A549 (cell line): ENCODE results near the gene PHF2. TPM values are rescaled to one million over a fixed set of nuclear protein-coding genes. Genes with fewer than 3 reads are reported as not detected.

Experiments
- ATAC-seq, 2 experiments: fragments of 200-7000 bp in 1 of 2; fragments of >200 bp in 1 of 2; cut with Nextera tagmentation in 1 of 2; cut with Tn5 transposase in 1 of 2; 3 replicates each; pipeline versions ENCODE4 v1.8.0 to v1.9.1; 2018 to 2020; ENCODE audit warnings: mild to moderate bottlenecking in 1 of 2, moderate library complexity in 1 of 2
- CTCF ChIA-PET: fragments of 300-600 bp; sonication (Branson Sonifier 250); formaldehyde crosslinking; extraction: SDS; loops from one replicate; lab custom pipeline; 2021; ENCODE audit warnings: antibody characterized with exemption, inconsistent platforms; lab: Yijun Ruan, JAX
- POLR2A ChIA-PET: fragments of 350-600 bp; formaldehyde crosslinking; extraction: SDS; loops from one replicate; lab custom pipeline; 2021; ENCODE audit warnings: antibody characterized with exemption, inconsistent platforms; lab: Yijun Ruan, JAX
- DNase-seq, 2 experiments: peaks; one replicate each; pipeline versions ENCODE4 v3.0.0 to v3.0.0-alpha.2; 2011 to 2016; ENCODE audit warnings: low read depth in 1 of 2, low spot score in 1 of 2
- FAIRE-seq: peaks from 2 replicates; lab custom pipeline; 2011; peaks lifted over from hg19 to GRCh38; lab: Jason Lieb, UNC
- H3K27ac ChIP-seq, 2 experiments: fragments of >200 bp; sonication (Bioruptor Twin); formaldehyde crosslinking; 3 replicates each; pipeline ENCODE4 v1.5.1; 2016 to 2017
- H3K4me1 ChIP-seq: fragments of >200 bp; sonication (Bioruptor Twin); formaldehyde crosslinking; 3 replicates; pipeline ENCODE4 v1.6.1; 2016
- H3K4me2 ChIP-seq: fragments of >200 bp; sonication (Bioruptor Twin); formaldehyde crosslinking; 3 replicates; pipeline ENCODE4 v1.6.1; 2016
- H3K4me3 ChIP-seq: fragments of >200 bp; sonication (Bioruptor Twin); formaldehyde crosslinking; 3 replicates; pipeline ENCODE4 v1.5.1; 2016
- H3K9me3 ChIP-seq: fragments of >200 bp; sonication (Bioruptor Twin); formaldehyde crosslinking; 3 replicates; pipeline ENCODE4 v1.6.1; 2016
- CHD4 ChIP-seq: fragments of 200-600 bp; sonication (generic); IDR thresholded peaks from 2 replicates; pipeline ENCODE4 v1.6.1; 2016; ENCODE audit warnings: antibody characterized with exemption, mild to moderate bottlenecking, borderline replicate concordance
- CTCF ChIP-seq: fragments of >200 bp; sonication (Bioruptor Twin); formaldehyde crosslinking; IDR thresholded peaks from 3 replicates; pipeline ENCODE4 v1.5.1; 2016
- EHF ChIP-seq: fragments of 250-450 bp; sonication (Bioruptor Pico); IDR thresholded peaks from 2 replicates; pipeline ENCODE4 v1.5.0; 2020; ENCODE audit warnings: mild to moderate bottlenecking
- EP300 ChIP-seq, 2 experiments: fragments of >200 bp; sonication (Bioruptor Twin); formaldehyde crosslinking; IDR thresholded peaks; 2 replicates in 1 of 2; 3 replicates in 1 of 2; pipeline ENCODE4 v1.6.1; 2016 to 2017
- FOSL2 ChIP-seq, 2 experiments: fragments of 450-650 bp in 1 of 2; fragments of >200 bp in 1 of 2; sonication (Bioruptor Twin) in 1 of 2; formaldehyde crosslinking; IDR thresholded peaks; 2 replicates each; pipeline versions ENCODE4 v1.5.0 to v1.6.1; 2016 to 2020; ENCODE audit warnings: mild to moderate bottlenecking in 1 of 2, moderate library complexity in 1 of 2
- HDAC2 ChIP-seq: fragments of 200-600 bp; sonication (generic); IDR thresholded peaks from 2 replicates; pipeline ENCODE4 v1.6.1; 2016
- HEYL ChIP-seq: fragments of 250-450 bp; sonication (Bioruptor Pico); IDR thresholded peaks from 2 replicates; pipeline ENCODE4 v1.8.0; 2021; ENCODE audit warnings: mild to moderate bottlenecking, moderate library complexity
- KDM5A ChIP-seq: fragments of 200-600 bp; sonication (generic); IDR thresholded peaks from 2 replicates; pipeline ENCODE4 v1.6.1; 2016; ENCODE audit warnings: antibody characterized with exemption, mild to moderate bottlenecking
- MAFK ChIP-seq: fragments of 450-650 bp; IDR thresholded peaks from 2 replicates; pipeline ENCODE4 v1.6.1; 2014; ENCODE audit not compliant: partially characterized antibody
- MAZ ChIP-seq: fragments of 150-350 bp; IDR thresholded peaks from 2 replicates; pipeline ENCODE4 v1.6.1; 2014; ENCODE audit warnings: antibody characterized with exemption, low read depth, low read length, borderline replicate concordance
- MYC ChIP-seq: IDR thresholded peaks from 2 replicates; pipeline ENCODE4 v1.6.1; 2012; ENCODE audit warnings: mild to moderate bottlenecking, inconsistent platforms, low read length, improper control_type of control experiment, borderline replicate concordance
- NFE2L2 ChIP-seq: fragments of 150-350 bp; conservative IDR thresholded peaks from 2 replicates; pipeline ENCODE4 v1.6.1; 2014; ENCODE audit warnings: low read length
- PBX3 ChIP-seq: IDR thresholded peaks from 2 replicates; pipeline ENCODE4 v1.6.1; 2012
- POLR2A ChIP-seq: IDR thresholded peaks from 2 replicates; pipeline ENCODE4 v1.6.1; 2012; ENCODE audit warnings: mild to moderate bottlenecking, low read length
- RAD21 ChIP-seq, 2 experiments: fragments of >200 bp in 1 of 2; sonication (Bioruptor Twin) in 1 of 2; formaldehyde crosslinking in 1 of 2; IDR thresholded peaks in 1 of 2; conservative IDR thresholded peaks in 1 of 2; 2 replicates in 1 of 2; 3 replicates in 1 of 2; pipeline ENCODE4 v1.6.1; 2012 to 2018; ENCODE audit warnings: inconsistent platforms in 1 of 2
- RARB ChIP-seq: fragments of 250-450 bp; sonication (Bioruptor Pico); IDR thresholded peaks from 2 replicates; pipeline ENCODE4 v1.8.0; 2021; ENCODE audit warnings: mild to moderate bottlenecking, moderate library complexity
- SREBF2 ChIP-seq: fragments of 450-650 bp; IDR thresholded peaks from 2 replicates; pipeline ENCODE4 v1.6.1; 2014; ENCODE audit warnings: mild to moderate bottlenecking, moderate library complexity
- TFCP2L1 ChIP-seq: fragments of 250-450 bp; sonication (Bioruptor Pico); IDR thresholded peaks from 2 replicates; pipeline ENCODE4 v1.5.0; 2021; ENCODE audit warnings: mild to moderate bottlenecking
- USF2 ChIP-seq: fragments of 450-650 bp; IDR thresholded peaks from 2 replicates; pipeline ENCODE4 v1.6.1; 2014; ENCODE audit warnings: antibody characterized with exemption
- ZC3H11A ChIP-seq: fragments of 450-650 bp; IDR thresholded peaks from 2 replicates; pipeline ENCODE4 v1.6.1; 2014; ENCODE audit warnings: antibody characterized with exemption, mild to moderate bottlenecking
- ZNF302 ChIP-seq: fragments of 250-450 bp; sonication (Bioruptor Pico); IDR thresholded peaks from 2 replicates; pipeline ENCODE4 v1.9.0; 2021; ENCODE audit warnings: inconsistent platforms, mild to moderate bottlenecking, moderate library complexity
- WGBS: methylation state at CpG from one replicate; pipeline ENCODE4 v1.1.6; 2017; ENCODE audit errors: missing lambda C conversion rate; 5-methylcytosine and 5-hydroxymethylcytosine counted together
- polyA plus RNA-seq, 4 experiments: library from polyadenylated mRNA; depleted of rRNA in 3 of 4; stranded (reverse); fragments of >200 nt; fragmentation: RNase III in 1 of 4; extraction: RNeasy Plus Mini Kit Qiagen cat#74134 plus additional on column Dnase treatment in 1 of 4; gene quantifications; 2 replicates in 3 of 4; 3 replicates in 1 of 4; pipeline ENCODE4 v1.2.3, GENCODE V29; 2011 to 2017
- TF ChIP-seq, protein P1 (sequence below): IDR thresholded peaks from 2 replicates; pipeline ENCODE4 v1.6.1; 2012
- TF ChIP-seq, protein P2 (sequence below): fragments of 200-600 bp; sonication (generic); IDR thresholded peaks from 2 replicates; pipeline ENCODE4 v1.6.1; 2016; ENCODE audit warnings: antibody characterized with exemption, mild to moderate bottlenecking, moderate library complexity

PHF2 gene
- polyA plus RNA-seq, 2 of the 4 experiments (the other 2 are of a cell fraction): 9.6 to 12.2 TPM

GRCh38 chr9:93701494-93702218, 125.3 kb downstream of the PHF2 start:
- TF ChIP-seq CHD4: no peak
- TF ChIP-seq HEYL: no peak
- TF ChIP-seq, protein P1, sequence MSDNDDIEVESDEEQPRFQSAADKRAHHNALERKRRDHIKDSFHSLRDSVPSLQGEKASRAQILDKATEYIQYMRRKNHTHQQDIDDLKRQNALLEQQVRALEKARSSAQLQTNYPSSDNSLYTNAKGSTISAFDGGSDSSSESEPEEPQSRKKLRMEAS: no peak
- TF ChIP-seq TFCP2L1 (CRISPR knock-in tag): no peak
- TF ChIP-seq, protein P2, sequence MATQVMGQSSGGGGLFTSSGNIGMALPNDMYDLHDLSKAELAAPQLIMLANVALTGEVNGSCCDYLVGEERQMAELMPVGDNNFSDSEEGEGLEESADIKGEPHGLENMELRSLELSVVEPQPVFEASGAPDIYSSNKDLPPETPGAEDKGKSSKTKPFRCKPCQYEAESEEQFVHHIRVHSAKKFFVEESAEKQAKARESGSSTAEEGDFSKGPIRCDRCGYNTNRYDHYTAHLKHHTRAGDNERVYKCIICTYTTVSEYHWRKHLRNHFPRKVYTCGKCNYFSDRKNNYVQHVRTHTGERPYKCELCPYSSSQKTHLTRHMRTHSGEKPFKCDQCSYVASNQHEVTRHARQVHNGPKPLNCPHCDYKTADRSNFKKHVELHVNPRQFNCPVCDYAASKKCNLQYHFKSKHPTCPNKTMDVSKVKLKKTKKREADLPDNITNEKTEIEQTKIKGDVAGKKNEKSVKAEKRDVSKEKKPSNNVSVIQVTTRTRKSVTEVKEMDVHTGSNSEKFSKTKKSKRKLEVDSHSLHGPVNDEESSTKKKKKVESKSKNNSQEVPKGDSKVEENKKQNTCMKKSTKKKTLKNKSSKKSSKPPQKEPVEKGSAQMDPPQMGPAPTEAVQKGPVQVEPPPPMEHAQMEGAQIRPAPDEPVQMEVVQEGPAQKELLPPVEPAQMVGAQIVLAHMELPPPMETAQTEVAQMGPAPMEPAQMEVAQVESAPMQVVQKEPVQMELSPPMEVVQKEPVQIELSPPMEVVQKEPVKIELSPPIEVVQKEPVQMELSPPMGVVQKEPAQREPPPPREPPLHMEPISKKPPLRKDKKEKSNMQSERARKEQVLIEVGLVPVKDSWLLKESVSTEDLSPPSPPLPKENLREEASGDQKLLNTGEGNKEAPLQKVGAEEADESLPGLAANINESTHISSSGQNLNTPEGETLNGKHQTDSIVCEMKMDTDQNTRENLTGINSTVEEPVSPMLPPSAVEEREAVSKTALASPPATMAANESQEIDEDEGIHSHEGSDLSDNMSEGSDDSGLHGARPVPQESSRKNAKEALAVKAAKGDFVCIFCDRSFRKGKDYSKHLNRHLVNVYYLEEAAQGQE: no peak
- TF ChIP-seq NFE2L2: no peak
- no peak for TF ChIP-seq RARB (CRISPR knock-in tag)
- Histone ChIP-seq H3K9me3 (no peaks in the 10 kb centered on the region), H3K4me1 (no peaks in the 10 kb centered on the region), H3K27ac (no peak overlapping the region), H3K4me2 (no peak overlapping the region), H3K4me3 (no peak overlapping the region)
- CTCF ChIA-PET: interaction anchor here (1.3 kb wide), 1 partner anchor 20 kb away, joined by 3 read pairs; no protein-coding TSS in a partner anchor
- ATAC-seq: no peak
- no peak for DNase-seq
- WGBS: 48% methylated on average over 11 of the region's 16 CpGs
- FAIRE-seq: no peak
- POLR2A ChIA-PET: no interaction called here

GRCh38 chr9:93702261-93702660, 125.9 kb downstream of the PHF2 start:
- H3K4me3 ChIP-seq: no peak overlapping the region
- POLR2A ChIA-PET: no interaction called here
- CTCF ChIA-PET: interaction anchor here (0.7 kb wide), 1 partner anchor 256 kb away, joined by 3 read pairs; no protein-coding TSS in a partner anchor

GRCh38 chr9:93708289-93708986, 132.1 kb downstream of the PHF2 start:
- WGBS: no CpG with 5 or more reads among the region's 8 CpGs
- H3K4me2 ChIP-seq: no peak overlapping the region
- TF ChIP-seq HDAC2: no peak
- no peak for TF ChIP-seq POLR2A
- no peak for TF ChIP-seq MYC
- no peak for TF ChIP-seq ZNF302 (CRISPR knock-in tag)
- TF ChIP-seq ZC3H11A: no peak
- no peak for TF ChIP-seq CTCF
- TF ChIP-seq HEYL: no peak
- TF ChIP-seq MAFK: no peak
- TF ChIP-seq USF2: no peak
- TF ChIP-seq EP300 (IDR thresholded peaks at IDR 0.05): no peak
- no peak for TF ChIP-seq SREBF2
- TF ChIP-seq RARB (CRISPR knock-in tag): no peak

More at GRCh38 chr9:93702261-93702660, 125.9 kb downstream of the PHF2 start:
- Histone ChIP-seq H3K9me3 (no peaks in the 10 kb centered on the region), H3K4me1 (no peaks in the 10 kb centered on the region), H3K27ac (no peak overlapping the region), H3K4me2 (no peak overlapping the region)
- FAIRE-seq (no peak), ATAC-seq (no peak), DNase-seq (no peak)
- no peak for TF ChIP-seq RAD21 (conservative IDR thresholded peaks at IDR 0.05 in 1 of 2, IDR thresholded peaks at IDR 0.05 in 1 of 2)
- no peak for TF ChIP-seq FOSL2 (IDR thresholded peaks at IDR 0.05)
- TF ChIP-seq FOSL2 (CRISPR knock-in tag; IDR thresholded peaks at IDR 0.05): no peak
- no peak for TF ChIP-seq MAZ
- TF ChIP-seq KDM5A: no peak
- no peak for TF ChIP-seq USF2
- TF ChIP-seq PBX3: no peak
- no peak for TF ChIP-seq EHF (CRISPR knock-in tag)
- 35% methylated on average over 7 of the region's 7 CpGs for WGBS

More at GRCh38 chr9:93708289-93708986, 132.1 kb downstream of the PHF2 start:
- ATAC-seq (no peak), DNase-seq (no peak), FAIRE-seq (no peak)
- no peak overlapping the region for H3K4me3 ChIP-seq
- ChIA-PET POLR2A (no interaction called here), CTCF (interaction anchor here (1.1 kb wide), 1 partner anchor 26 kb away, joined by 3 read pairs; no protein-coding TSS in a partner anchor)
- no peak overlapping the region for H3K27ac ChIP-seq
- 0 out of 3 replicates have a peak, but pooled peaks cover 5% of the 10 kb centered on the region for H3K9me3 ChIP-seq
- no peaks in the 10 kb centered on the region for H3K4me1 ChIP-seq
